Endothelial cell (in vitro differentiated cells): ENCODE measurements around the gene SCO2. TPM values are rescaled to one million over a fixed set of nuclear protein-coding genes. Genes with fewer than 3 reads are reported as not detected.

ENCODE experiments used
- DNase-seq: peaks from one replicate; pipeline ENCODE4 v3.0.0; 2021; ENCODE audit warnings: low spot score
- H3K27ac Mint-ChIP-seq: one replicate; pipeline ENCODE4 v1.8.0; 2021; ENCODE audit warnings: mixed read lengths, inconsistent platforms; ENCODE audit not compliant: unreplicated experiment
- H3K27me3 Mint-ChIP-seq: one replicate; pipeline ENCODE4 v1.8.0; 2021; ENCODE audit warnings: mild to moderate bottlenecking, moderate library complexity, mixed read lengths, inconsistent platforms; ENCODE audit not compliant: unreplicated experiment
- H3K36me3 Mint-ChIP-seq: one replicate; pipeline ENCODE4 v1.8.0; 2021; ENCODE audit warnings: mild to moderate bottlenecking, low read depth, mixed read lengths, inconsistent platforms; ENCODE audit not compliant: unreplicated experiment
- H3K4me1 Mint-ChIP-seq: one replicate; pipeline ENCODE4 v1.8.0; 2021; ENCODE audit warnings: mild to moderate bottlenecking, mixed read lengths, inconsistent platforms; ENCODE audit not compliant: unreplicated experiment
- H3K4me3 Mint-ChIP-seq: one replicate; pipeline ENCODE4 v1.8.0; 2021; ENCODE audit warnings: mild to moderate bottlenecking, mixed read lengths, inconsistent platforms; ENCODE audit not compliant: unreplicated experiment
- H3K9me3 Mint-ChIP-seq: one replicate; pipeline ENCODE4 v1.8.0; 2021; ENCODE audit warnings: mixed read lengths, inconsistent platforms; ENCODE audit not compliant: unreplicated experiment
- total RNA-seq: library from RNA; stranded (reverse); fragmentation: NEBNext Ultra II Directional; extraction: Animal tissue kit (Norgen Biotek cat#: 25700); gene quantifications from one replicate; pipeline ENCODE4 v1.2.1, GENCODE V29; 2021; ENCODE audit not compliant: unreplicated experiment
- TF ChIP-seq, protein P1 (sequence below): fragments of 200-600 bp; sonication (generic); IDR thresholded peaks from one replicate; pipeline ENCODE4 v1.5.0; 2021; ENCODE audit warnings: antibody characterized with exemption; ENCODE audit not compliant: unreplicated experiment

The SCO2 gene
- total RNA-seq, 1 donor from 2014 or later = 1.1 TPM

DNA sequence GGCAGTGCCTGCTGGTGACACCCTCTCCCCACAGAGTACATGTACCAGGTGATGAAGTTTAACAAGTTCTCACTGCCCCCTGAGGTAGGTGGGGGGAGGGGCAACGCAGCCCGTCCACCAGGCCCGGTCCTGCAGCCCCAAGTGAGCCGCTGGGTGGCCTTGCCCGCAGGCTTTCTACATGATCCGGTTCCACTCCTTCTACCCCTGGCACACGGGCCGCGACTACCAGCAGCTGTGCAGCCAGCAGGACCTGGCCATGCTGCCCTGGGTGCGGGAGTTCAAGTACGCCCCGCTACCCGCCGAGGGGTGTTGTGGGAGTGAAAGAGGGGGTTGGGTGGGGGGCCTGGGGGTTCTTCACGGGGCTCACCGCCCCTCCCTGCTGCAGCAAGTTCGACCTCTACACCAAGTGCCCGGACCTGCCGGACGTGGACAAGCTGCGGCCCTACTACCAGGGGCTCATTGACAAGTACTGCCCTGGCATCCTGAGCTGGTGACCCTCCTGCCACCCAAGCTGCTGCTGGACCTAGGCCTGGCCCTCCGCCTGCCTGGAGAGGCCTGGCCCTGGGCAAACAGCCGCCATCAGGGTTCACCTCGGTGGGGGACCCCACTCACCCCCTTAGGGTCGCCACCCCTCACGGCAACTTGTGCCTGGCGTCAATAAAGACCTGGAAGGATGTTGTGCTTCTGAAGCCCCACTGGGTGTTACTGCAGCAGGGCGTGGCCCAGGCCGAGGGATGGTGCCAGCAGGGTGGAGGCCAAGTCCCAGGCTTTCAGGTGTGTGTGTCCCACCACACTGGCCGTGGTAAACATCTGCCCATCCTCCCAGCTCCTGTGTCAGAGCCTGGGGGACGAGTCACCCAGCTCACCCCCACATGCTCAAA is 35.8 kb downstream of the SCO2 start:
- no peaks in the 10 kb centered on the region for H3K36me3 Mint-ChIP-seq
- no peak for DNase-seq
- TF ChIP-seq, protein P1, sequence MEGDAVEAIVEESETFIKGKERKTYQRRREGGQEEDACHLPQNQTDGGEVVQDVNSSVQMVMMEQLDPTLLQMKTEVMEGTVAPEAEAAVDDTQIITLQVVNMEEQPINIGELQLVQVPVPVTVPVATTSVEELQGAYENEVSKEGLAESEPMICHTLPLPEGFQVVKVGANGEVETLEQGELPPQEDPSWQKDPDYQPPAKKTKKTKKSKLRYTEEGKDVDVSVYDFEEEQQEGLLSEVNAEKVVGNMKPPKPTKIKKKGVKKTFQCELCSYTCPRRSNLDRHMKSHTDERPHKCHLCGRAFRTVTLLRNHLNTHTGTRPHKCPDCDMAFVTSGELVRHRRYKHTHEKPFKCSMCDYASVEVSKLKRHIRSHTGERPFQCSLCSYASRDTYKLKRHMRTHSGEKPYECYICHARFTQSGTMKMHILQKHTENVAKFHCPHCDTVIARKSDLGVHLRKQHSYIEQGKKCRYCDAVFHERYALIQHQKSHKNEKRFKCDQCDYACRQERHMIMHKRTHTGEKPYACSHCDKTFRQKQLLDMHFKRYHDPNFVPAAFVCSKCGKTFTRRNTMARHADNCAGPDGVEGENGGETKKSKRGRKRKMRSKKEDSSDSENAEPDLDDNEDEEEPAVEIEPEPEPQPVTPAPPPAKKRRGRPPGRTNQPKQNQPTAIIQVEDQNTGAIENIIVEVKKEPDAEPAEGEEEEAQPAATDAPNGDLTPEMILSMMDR = no peak
- H3K4me3 Mint-ChIP-seq = no peak overlapping the region
- H3K4me1 Mint-ChIP-seq = peaks cover 7% of the 10 kb centered on the region
- no peaks in the 10 kb centered on the region for H3K9me3 Mint-ChIP-seq
- no peak overlapping the region for H3K27ac Mint-ChIP-seq
- peaks cover 9% of the 10 kb centered on the region for H3K27me3 Mint-ChIP-seq

DNA sequence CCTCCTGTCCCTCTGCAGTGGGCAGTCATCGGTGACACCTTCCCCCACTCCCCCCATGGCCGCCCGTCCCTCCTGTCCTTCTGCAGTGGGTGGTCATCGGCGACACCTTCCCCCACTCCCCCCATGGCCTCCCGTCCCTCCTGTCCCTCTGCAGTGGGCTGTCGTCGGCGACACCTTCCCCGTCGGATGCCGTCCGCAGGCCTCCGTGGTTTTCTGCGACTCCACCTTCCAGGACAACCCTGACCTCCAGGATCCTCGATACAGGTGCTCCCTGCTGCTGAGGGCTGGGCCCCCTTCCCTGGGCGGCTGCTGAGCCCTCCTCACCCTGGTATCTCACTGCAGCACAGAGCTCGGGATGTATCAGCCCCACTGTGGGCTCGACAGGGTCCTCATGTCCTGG is 36.5 kb downstream of the SCO2 start:
- H3K4me3 Mint-ChIP-seq = no peak overlapping the region
- H3K27ac Mint-ChIP-seq = no peak overlapping the region
- DNase-seq = no peak
- no peaks in the 10 kb centered on the region for H3K9me3 Mint-ChIP-seq
- TF ChIP-seq, protein P1 = no peak
- H3K36me3 Mint-ChIP-seq = no peaks in the 10 kb centered on the region
- H3K27me3 Mint-ChIP-seq = peaks cover 9% of the 10 kb centered on the region
- H3K4me1 Mint-ChIP-seq = peaks cover 7% of the 10 kb centered on the region

DNA sequence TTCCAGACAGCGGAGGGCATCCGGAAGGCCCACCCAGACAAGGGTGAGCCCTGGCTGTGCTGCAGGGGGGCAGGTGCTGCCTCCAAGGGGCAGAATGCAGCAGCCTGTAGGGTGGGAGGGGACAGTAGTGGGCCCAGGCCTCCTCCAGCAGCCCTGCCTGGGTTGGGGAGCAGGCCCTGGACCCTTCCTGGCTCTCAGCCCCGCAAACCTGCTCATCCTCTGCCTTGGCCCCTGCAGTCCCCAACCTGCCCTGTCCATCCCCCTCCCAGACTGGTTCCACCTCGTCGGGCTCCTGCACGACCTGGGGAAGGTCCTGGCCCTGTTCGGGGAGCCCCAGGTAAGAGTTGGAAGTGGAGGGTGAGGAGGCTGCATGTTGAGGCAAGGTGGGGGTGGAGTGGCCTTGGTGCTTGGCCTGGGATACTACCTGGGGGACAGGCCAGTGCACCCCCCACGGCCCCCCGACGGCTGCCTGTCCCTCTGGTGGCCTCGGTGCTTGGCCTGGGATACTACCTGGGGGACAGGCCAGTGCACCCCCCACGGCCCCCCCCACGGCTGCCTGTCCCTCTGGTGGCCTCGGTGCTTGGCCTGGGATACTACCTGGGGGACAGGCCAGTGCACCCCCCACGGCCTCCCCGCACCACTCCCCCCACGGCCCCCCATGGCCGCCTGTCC is 37.3 kb downstream of the SCO2 start:
- DNase-seq = no peak
- Mint-ChIP-seq H3K4me1 (peaks cover 7% of the 10 kb centered on the region), H3K27me3 (peaks cover 9% of the 10 kb centered on the region), H3K4me3 (no peak overlapping the region), H3K27ac (no peak overlapping the region), H3K36me3 (no peaks in the 10 kb centered on the region), H3K9me3 (no peaks in the 10 kb centered on the region)
- TF ChIP-seq, protein P1 = no peak

DNA sequence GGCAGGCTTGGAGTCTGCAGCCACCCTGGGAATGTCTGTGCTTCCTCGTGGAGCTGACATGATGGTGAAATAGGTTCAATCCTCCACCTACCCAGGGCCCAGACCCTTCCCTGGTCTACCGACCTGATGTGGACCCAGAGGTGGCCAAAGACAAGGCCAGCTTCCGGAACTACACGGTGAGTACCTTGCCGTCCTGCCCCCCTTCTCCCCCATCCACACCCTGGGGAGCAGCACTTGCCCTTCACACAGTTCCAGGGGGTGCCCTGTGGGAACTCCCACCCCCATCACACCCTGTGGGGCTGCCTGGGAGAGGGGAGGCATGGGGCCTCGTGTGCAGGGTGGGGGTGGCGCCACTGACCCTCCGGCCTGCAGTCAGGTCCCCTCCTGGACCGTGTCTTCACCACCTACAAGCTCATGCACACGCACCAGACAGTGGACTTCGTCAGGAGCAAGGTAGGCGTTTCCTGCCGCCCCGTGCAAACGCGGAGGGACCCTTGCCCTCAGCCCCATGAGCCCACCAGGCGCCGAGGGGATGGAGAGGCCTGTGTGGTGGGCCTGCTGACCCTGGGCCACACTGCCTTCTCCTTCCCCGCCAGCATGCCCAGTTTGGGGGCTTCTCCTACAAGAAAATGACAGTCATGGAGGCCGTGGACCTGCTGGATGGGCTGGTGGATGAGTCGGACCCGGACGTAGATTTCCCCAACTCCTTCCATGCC is 38.0 kb downstream of the SCO2 start:
- TF ChIP-seq, protein P1 = no peak
- Mint-ChIP-seq H3K36me3 (no peaks in the 10 kb centered on the region), H3K4me1 (peaks cover 7% of the 10 kb centered on the region), H3K4me3 (no peak overlapping the region), H3K9me3 (no peaks in the 10 kb centered on the region), H3K27me3 (peaks cover 9% of the 10 kb centered on the region), H3K27ac (no peak overlapping the region)
- no peak for DNase-seq
